ENCODE measurements around the gene FAF1.

Gene FAF1

DNA sequence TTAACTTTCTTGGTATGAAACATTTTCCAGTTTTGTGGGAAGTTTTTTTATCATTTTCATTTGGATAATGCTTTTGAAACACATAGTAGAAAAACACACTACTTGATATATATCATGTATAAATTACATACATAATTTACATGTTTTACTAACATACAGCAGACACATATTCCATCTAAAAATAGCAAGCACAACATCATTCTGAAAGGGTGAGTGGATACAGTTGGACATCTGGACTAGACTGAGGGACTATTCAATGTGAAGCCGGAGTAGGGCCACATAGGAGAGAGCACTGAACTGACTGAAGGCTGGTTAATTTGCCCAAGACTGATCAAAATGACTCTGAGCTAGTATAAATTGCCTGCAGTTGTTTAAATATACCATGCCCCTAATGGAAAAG is 21.7 kb upstream of the FAF1 start:
- H3K9me3 ChIP-seq (ENCODE audit: control insufficient read depth, insufficient read depth, low read depth, low read length): no peaks in the 10 kb centered on the region
- H3K4me1 ChIP-seq (ENCODE audit: control insufficient read depth, insufficient read depth, low read length): peaks cover 16% of the 10 kb centered on the region
- H3K36me3 ChIP-seq (ENCODE audit: control insufficient read depth in 2 of 2, insufficient read depth in 1 of 2, low read length in 2 of 2): no peaks in the 10 kb centered on the region
- CTCF ChIA-PET: interaction anchor here (0.6 to 0.9 kb wide), 2 partner anchors 12 to 989 kb away, joined by 3 read pairs; partner anchors contain the start of gene CDKN2C
- POLR2A ChIA-PET: interaction anchor here (1.6 to 8.1 kb wide), 3 partner anchors 9 to 23 kb away, joined by 3 to 157 read pairs (median 21); partner anchors contain the start of gene CDKN2C
- TF ChIP-seq, protein P1, sequence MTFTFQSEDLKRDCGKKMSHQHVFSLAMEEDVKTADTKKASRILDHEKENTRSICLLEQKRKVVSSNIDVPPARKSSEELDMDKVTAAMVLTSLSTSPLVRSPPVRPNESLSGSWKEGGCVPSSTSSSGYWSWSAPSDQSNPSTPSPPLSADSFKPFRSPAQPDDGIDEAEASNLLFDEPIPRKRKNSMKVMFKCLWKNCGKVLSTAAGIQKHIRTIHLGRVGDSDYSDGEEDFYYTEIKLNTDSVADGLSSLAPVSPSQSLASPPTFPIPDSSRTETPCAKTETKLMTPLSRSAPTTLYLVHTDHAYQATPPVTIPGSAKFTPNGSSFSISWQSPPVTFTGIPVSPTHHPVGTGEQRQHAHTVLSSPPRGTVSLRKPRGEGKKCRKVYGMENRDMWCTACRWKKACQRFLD (tag by site-specific recombination; IDR thresholded peaks at IDR 0.05): no peak
- TF ChIP-seq SP7 (tag by site-specific recombination; IDR thresholded peaks at IDR 0.05): no peak
- TF ChIP-seq ZNF223 (tag by site-specific recombination; IDR thresholded peaks at IDR 0.05): no peak
- TF ChIP-seq ZNF416 (tag by site-specific recombination; IDR thresholded peaks at IDR 0.05): no peak
- no peak for TF ChIP-seq TCF7L2 (IDR thresholded peaks at IDR 0.05; ENCODE audit: borderline replicate concordance, low read depth, low read length)
- TF ChIP-seq INSM2 (tag by site-specific recombination; IDR thresholded peaks at IDR 0.05): no peak
- TF ChIP-seq ZNF624 (tag by site-specific recombination; IDR thresholded peaks at IDR 0.05): no peak
- TF ChIP-seq ZNF701 (tag by site-specific recombination; IDR thresholded peaks at IDR 0.05): no peak
- TF ChIP-seq ZNF26 (tag by site-specific recombination; IDR thresholded peaks at IDR 0.05): no peak
- TF ChIP-seq, protein P2, sequence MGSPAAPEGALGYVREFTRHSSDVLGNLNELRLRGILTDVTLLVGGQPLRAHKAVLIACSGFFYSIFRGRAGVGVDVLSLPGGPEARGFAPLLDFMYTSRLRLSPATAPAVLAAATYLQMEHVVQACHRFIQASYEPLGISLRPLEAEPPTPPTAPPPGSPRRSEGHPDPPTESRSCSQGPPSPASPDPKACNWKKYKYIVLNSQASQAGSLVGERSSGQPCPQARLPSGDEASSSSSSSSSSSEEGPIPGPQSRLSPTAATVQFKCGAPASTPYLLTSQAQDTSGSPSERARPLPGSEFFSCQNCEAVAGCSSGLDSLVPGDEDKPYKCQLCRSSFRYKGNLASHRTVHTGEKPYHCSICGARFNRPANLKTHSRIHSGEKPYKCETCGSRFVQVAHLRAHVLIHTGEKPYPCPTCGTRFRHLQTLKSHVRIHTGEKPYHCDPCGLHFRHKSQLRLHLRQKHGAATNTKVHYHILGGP (tag by site-specific recombination; IDR thresholded peaks at IDR 0.05): no peak
- TF ChIP-seq WT1 (tag by site-specific recombination; IDR thresholded peaks at IDR 0.05): no peak
- no peak for TF ChIP-seq ZNF211 (tag by site-specific recombination; IDR thresholded peaks at IDR 0.05; ENCODE audit: low read depth)
- TF ChIP-seq ZNF239 (tag by site-specific recombination; IDR thresholded peaks at IDR 0.05): no peak
- peak overlapping the region; percentile 14 for H3K4me3 ChIP-seq (ENCODE audit: low read depth, low read length)
- H3K27ac ChIP-seq (ENCODE audit: extremely low read depth, low read depth, low read length): 0 out of 2 replicates have a peak overlapping the region, but pooled peaks have one; percentile 38

GRCh38 chr1:50980505-50980904 is 20.4 kb upstream of the FAF1 start:
- CTCF ChIA-PET: interaction anchor here (1.0 kb wide), 1 partner anchor 12 kb away, joined by 4 read pairs; no protein-coding TSS in a partner anchor
- H3K36me3 ChIP-seq (ENCODE audit: control insufficient read depth in 2 of 2, insufficient read depth in 1 of 2, low read length in 2 of 2): no peaks in the 10 kb centered on the region
- no peaks in the 10 kb centered on the region for H3K9me3 ChIP-seq (ENCODE audit: control insufficient read depth, insufficient read depth, low read depth, low read length)
- H3K4me1 ChIP-seq (ENCODE audit: control insufficient read depth, insufficient read depth, low read length): peaks cover 19% of the 10 kb centered on the region
- H3K27ac ChIP-seq (ENCODE audit: extremely low read depth, low read depth, low read length): no peak overlapping the region
- TF ChIP-seq ZNF626 (tag by site-specific recombination; IDR thresholded peaks at IDR 0.05) (no peak), ZNF302 (tag by site-specific recombination; IDR thresholded peaks at IDR 0.05; ENCODE audit: low read depth) (no peak), GLI2 (tag by site-specific recombination; IDR thresholded peaks at IDR 0.05; ENCODE audit: borderline replicate concordance, low read depth) (no peak), ZNF701 (tag by site-specific recombination; IDR thresholded peaks at IDR 0.05) (no peak), ZNF148 (tag by site-specific recombination; IDR thresholded peaks at IDR 0.05; ENCODE audit: borderline replicate concordance) (no peak), ZNF335 (tag by site-specific recombination; conservative IDR thresholded peaks at IDR 0.05) (peak; percentile 54), MZF1 (tag by site-specific recombination; IDR thresholded peaks at IDR 0.05; ENCODE audit: borderline replicate concordance) (no peak), SCRT1 (tag by site-specific recombination; IDR thresholded peaks at IDR 0.05; ENCODE audit: borderline replicate concordance) (no peak)
- POLR2A ChIA-PET: interaction anchor here (8.1 kb wide), 1 partner anchor 11 kb away, joined by 157 read pairs; the partner anchor contains the start of gene CDKN2C
- H3K4me3 ChIP-seq (ENCODE audit: low read depth, low read length): peak overlapping the region; percentile 7

Measured in HEK293 (cell line).